Measurements from ENCODE around the gene U2AF2. TPM values are rescaled to one million over a fixed set of nuclear protein-coding genes. Genes with fewer than 3 reads are reported as not detected.

The U2AF2 gene
- total RNA-seq, 1 experiment from 2014 or later, result 289 TPM

DNA sequence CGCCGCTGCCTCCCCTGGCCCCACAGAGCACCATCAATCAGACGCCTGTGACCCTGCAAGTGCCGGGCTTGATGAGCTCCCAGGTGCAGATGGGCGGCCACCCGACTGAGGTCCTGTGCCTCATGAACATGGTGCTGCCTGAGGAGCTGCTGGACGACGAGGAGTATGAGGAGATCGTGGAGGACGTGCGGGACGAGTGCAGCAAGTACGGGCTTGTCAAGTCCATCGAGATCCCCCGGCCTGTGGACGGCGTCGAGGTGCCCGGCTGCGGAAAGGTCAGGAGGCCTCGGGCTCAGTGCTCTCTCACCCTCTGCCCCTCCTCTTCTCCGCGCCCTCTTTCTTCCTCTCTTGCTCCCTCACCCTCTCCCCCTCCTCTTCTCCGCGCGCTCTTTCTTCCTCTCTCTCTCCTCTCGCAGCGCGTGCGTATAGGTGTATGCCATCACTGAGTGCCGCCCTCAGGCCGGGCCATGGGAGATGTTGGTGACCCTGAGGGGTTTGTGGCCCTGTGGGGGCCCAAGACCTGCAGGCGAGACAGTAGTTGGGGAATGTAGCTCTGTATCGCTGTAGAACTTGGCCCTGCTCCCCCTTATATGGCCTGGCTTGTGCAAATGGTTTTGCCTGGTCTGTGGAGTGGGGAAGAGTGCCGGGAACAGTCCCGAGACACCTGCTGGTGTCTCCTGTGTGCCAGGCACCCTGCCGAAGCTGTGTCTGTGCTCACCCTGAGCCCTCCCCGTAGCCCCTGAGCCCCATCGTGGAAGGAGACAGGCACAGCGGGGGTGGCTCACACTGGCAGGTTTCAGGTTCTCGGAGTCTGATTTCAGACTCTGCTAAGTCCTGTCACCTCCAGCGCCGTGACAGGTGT lies 14.8 kb downstream of the U2AF2 start:
- Mint-ChIP-seq H3K4me3 (ENCODE audit: unreplicated experiment) (peak overlapping the region; percentile 23), H3K9me3 (ENCODE audit: unreplicated experiment) (no peaks in the 10 kb centered on the region), H3K27me3 (ENCODE audit: insufficient read depth, unreplicated experiment) (no peaks in the 10 kb centered on the region), H3K36me3 (ENCODE audit: insufficient read depth, unreplicated experiment) (peaks cover 99% of the 10 kb centered on the region), H3K4me1 (ENCODE audit: low read depth, unreplicated experiment) (peaks cover 49% of the 10 kb centered on the region), H3K27ac (ENCODE audit: unreplicated experiment) (peak overlapping the region; percentile 83)
- no peaks in the 10 kb centered on the region for H3K27me3 ChIP-seq (replicated peaks; ENCODE audit: control insufficient read depth, insufficient read depth, low read length)
- CTCF ChIA-PET, result no interaction called here
- H3K4me1 ChIP-seq, result peaks cover 49% of the 10 kb centered on the region
- no peak overlapping the region for H3K4me3 ChIP-seq (ENCODE audit: low read depth, low read length)
- BruUV-seq (replicated peaks), result no TSS peak
- intact Hi-C loops (cut with micrococcal nuclease; ENCODE audit: unreplicated experiment), result no loop called here
- peaks cover 22% of the 10 kb centered on the region for H3K36me3 ChIP-seq (ENCODE audit: control insufficient read depth, insufficient read depth, low read length)
- no peak for TF ChIP-seq CTCF (IDR thresholded peaks at IDR 0.05; ENCODE audit: insufficient read depth in 1 of 2, low read depth in 1 of 2, low read length in 1 of 2, severe bottlenecking in 1 of 2, unreplicated experiment in 1 of 2)
- H3K9me3 ChIP-seq, result no peaks in the 10 kb centered on the region
- POLR2A ChIA-PET, result no interaction called here
- DNase-seq, result no peak

DNA sequence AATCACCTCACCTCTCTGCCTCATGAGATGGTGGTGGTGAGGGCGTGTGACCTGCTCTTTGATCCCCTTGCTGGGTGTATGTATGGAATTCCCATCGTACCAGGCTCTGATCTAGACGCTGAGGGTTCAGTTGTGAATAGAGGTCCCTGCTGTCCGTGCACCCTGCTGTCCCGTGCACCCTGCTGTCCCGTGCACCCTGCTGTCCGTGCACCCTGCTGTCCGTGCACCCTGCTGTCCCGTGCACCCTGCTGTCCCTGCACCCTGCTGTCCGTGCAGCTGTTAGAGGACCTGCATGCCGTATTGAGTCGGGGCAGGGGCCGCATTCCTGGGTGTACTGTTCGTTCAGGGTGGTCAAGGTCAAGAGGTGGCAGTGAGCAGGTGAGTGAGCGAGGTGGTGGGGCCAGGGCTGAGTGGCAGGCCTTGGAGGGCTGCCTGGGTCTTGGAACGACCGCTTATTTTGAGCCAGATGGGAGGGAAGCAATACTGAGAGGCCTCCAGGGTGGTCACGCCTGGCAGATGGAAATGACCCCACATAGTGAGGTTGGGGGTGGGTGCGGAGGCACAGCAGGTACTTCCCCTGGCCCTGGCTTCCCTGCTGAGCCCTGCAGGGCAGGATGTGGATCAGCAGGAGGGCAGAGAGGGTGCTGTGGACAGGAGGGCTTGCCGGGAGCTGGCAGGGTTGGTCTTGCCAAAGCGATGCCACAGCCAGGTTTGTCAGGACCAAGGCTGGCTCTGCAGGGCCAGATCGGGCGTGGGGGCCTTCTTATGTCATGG lies 15.6 kb downstream of the U2AF2 start:
- Histone ChIP-seq H3K36me3 (ENCODE audit: control insufficient read depth, insufficient read depth, low read length) (peaks cover 22% of the 10 kb centered on the region), H3K4me3 (ENCODE audit: low read depth, low read length) (no peak overlapping the region), H3K4me1 (peaks cover 49% of the 10 kb centered on the region), H3K27me3 (replicated peaks; ENCODE audit: control insufficient read depth, insufficient read depth, low read length) (no peaks in the 10 kb centered on the region), H3K9me3 (no peaks in the 10 kb centered on the region)
- POLR2A ChIA-PET, result no interaction called here
- Mint-ChIP-seq H3K4me3 (ENCODE audit: unreplicated experiment) (peak overlapping the region; percentile 34), H3K9me3 (ENCODE audit: unreplicated experiment) (no peaks in the 10 kb centered on the region), H3K27me3 (ENCODE audit: insufficient read depth, unreplicated experiment) (no peaks in the 10 kb centered on the region), H3K36me3 (ENCODE audit: insufficient read depth, unreplicated experiment) (peaks cover 99% of the 10 kb centered on the region), H3K27ac (ENCODE audit: unreplicated experiment) (peak overlapping the region; percentile 83), H3K4me1 (ENCODE audit: low read depth, unreplicated experiment) (peaks cover 50% of the 10 kb centered on the region)
- BruUV-seq (replicated peaks), result no TSS peak
- intact Hi-C loops (cut with micrococcal nuclease; ENCODE audit: unreplicated experiment), result no loop called here
- CTCF ChIA-PET, result interaction anchor here (0.6 to 1.5 kb wide), 5 partner anchors 11 to 38 kb away, joined by 4 to 53 read pairs (median 6); partner anchors contain the start of gene U2AF2
- no peak for TF ChIP-seq CTCF (IDR thresholded peaks at IDR 0.05; ENCODE audit: insufficient read depth in 1 of 2, low read depth in 1 of 2, low read length in 1 of 2, severe bottlenecking in 1 of 2, unreplicated experiment in 1 of 2)
- DNase-seq, result peak in 1 of 2 experiments; percentile 68

- Mint-ChIP-seq H3K27me3 (ENCODE audit: insufficient read depth, unreplicated experiment) (no peaks in the 10 kb centered on the region), H3K4me3 (ENCODE audit: unreplicated experiment) (peak overlapping the region; percentile 34), H3K9me3 (ENCODE audit: unreplicated experiment) (no peaks in the 10 kb centered on the region), H3K27ac (ENCODE audit: unreplicated experiment) (peak overlapping the region; percentile 83), H3K4me1 (ENCODE audit: low read depth, unreplicated experiment) (peaks cover 50% of the 10 kb centered on the region), H3K36me3 (ENCODE audit: insufficient read depth, unreplicated experiment) (peaks cover 99% of the 10 kb centered on the region)
- intact Hi-C loops (cut with micrococcal nuclease; ENCODE audit: unreplicated experiment), result no loop called here
- Histone ChIP-seq H3K27me3 (replicated peaks; ENCODE audit: control insufficient read depth, insufficient read depth, low read length) (no peaks in the 10 kb centered on the region), H3K36me3 (ENCODE audit: control insufficient read depth, insufficient read depth, low read length) (peaks cover 20% of the 10 kb centered on the region), H3K9me3 (no peaks in the 10 kb centered on the region), H3K4me3 (ENCODE audit: low read depth, low read length) (no peak overlapping the region), H3K4me1 (peaks cover 48% of the 10 kb centered on the region)
- no TSS peak for BruUV-seq (replicated peaks)
- TF ChIP-seq CTCF (IDR thresholded peaks at IDR 0.05; ENCODE audit: insufficient read depth in 1 of 2, low read depth in 1 of 2, low read length in 1 of 2, severe bottlenecking in 1 of 2, unreplicated experiment in 1 of 2), result no peak
- DNase-seq, result no peak
- ChIA-PET POLR2A (interaction anchor here (1.6 kb wide), 1 partner anchor 17 kb away, joined by 14 read pairs; the partner anchor contains the start of gene U2AF2), CTCF (interaction anchor here (0.5 to 1.6 kb wide), 14 partner anchors 11 to 662 kb away, joined by 3 to 53 read pairs (median 4); partner anchors contain the start of genes FIZ1 and U2AF2)
These were observed 16.2 kb downstream of the U2AF2 start for GRCh38 chr19:55671054-55671378.
